NK-92 treated with Interleukin-12 subunit alpha and Interleukin-12 subunit beta, amount 100 ng/mL, for 24 hours (cell line): ENCODE results near the gene DPYD.
"Not testable (repeated sequence)": the region's sequence is repeated elsewhere in the genome, so short reads cannot be mapped to it uniquely, and the experiment has no call there.

Experiments
- DNase-seq: peaks from one replicate; lab custom pipeline; 2025; lab: John Stamatoyannopoulos, UW

DPYD gene

DNA sequence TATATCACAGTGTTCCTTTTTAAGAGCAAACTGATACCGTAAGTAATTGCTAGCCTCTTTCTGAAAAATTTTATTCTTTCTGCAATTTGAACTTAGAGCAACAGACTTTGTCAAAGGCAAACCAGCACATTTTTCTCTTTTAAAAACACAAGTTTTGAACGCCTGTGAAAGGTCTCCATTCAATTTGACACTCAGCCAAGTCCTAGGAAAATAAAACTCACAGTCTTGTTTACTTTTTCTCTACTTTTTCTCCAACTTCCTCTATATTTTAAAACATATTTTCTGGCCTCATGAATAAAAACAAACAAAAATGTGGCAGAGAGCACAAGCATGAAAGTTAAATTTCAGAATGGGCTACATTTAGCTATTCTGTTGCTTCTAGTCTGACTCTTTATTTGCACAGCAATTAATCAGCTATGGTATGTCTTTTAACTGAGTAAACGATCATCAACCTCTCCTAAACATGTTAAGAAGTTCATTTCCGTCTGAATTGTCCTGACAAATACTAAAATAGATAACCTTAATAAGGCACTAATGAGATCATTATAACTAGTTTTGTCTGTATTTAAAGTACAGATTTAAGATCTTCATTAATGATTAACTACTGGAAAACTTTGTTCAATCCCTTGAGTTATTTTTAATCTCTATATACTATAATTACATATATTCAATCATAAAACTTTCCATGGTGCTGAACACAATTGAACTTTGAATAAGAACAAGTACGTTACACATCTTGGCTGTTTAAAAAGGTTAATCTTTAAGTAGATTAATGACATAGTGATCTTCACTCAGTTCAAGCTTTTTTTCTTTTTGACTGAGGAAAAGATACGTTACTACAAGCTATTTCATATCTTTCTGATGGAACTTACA lies 648.7 kb downstream of the DPYD start:
- DNase-seq: no peak

DNA sequence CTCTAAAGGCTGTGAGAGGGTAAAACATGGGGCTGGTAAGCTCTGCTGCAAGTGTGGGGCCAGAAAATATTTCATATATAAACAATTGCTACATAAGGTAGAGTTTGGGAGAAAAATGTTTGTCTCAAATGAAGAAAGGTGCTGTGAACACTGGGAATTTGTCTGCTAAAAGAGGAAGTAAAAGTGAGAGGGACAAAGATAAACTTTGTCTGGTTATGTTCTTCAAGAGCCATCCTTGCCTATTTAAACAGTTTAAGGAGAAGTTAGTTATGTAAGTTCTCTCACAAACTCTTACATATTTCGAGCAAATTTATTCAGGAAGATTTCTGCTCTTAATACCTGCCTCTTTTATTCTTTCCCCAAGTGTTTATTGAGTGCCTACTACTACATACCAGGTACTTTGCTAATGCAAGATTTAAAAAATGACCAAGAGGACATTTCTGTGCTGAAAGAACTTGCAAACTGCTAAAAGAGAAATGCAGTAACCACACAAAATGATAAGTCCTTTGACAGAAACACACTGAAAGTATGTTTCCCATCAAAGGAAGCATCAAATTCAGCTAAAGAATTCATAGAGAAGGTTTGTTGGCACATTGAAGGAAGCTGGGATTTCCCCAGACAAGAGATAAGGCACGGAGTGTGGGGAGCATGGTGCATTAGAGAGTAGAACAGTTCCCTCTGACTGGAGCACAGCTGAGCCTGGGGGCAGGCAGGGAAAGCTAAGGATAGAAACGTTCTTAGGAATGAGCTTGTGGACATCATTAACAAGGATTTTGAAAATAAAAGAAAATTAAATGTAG lies 650.1 kb downstream of the DPYD start:
- DNase-seq: no peak

DNA sequence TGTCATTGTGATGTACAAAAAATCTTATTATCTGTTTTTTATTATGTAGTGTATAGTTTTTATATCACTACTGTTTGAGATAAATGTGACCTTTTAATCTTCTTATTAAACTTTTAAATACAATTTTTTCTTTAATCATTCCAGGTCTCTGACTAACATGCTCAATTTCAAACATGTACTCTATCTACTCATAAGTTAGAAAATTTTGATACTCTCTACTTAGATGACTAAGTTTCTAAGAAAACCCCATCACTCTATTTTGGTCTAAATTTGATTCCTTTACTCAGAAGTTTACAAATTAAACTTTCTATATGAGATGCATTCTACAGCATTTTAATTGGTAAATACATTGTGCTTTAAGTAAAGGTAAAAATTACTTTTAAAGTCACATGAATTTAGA lies 655.2 kb downstream of the DPYD start:
- no peak for DNase-seq

DNA sequence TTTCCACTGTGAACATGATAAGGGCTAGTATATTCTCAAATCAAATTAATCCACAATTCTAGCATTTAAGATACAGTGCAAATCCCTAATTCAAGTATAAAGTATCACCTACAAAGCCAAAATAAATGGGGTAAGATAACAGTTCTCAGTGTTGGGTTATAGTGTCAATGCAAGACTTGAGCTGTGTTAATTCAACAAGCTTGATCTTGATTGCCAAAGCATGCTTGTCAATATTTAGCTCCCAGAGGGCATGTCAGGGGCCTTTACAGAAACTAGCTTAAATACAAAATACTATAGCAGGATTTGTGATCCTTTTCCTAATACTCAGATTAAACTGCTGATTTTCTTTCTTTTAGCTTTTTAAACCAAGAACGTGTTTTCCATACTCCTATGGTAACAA lies 658.0 kb downstream of the DPYD start:
- no peak for DNase-seq

DNA sequence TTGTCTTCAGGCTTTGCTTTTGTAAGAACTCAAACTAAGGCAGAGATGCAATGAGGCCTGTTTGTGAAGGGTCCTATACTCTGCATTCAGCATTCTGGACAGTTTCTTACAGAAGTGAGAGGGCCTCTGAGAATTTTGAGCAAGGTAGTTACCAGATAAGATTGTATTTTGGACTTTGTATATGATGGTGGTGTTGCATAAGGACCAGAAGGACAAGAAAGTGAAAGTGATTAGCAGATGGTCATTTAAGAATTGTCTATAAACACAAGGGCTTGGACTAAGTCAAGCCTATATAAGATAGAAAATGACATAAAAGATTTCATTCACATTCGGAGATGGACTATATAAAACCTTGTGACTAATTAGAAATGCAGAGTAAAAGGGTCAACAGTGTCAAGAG lies 662.2 kb downstream of the DPYD start:
- DNase-seq: no peak

DNA sequence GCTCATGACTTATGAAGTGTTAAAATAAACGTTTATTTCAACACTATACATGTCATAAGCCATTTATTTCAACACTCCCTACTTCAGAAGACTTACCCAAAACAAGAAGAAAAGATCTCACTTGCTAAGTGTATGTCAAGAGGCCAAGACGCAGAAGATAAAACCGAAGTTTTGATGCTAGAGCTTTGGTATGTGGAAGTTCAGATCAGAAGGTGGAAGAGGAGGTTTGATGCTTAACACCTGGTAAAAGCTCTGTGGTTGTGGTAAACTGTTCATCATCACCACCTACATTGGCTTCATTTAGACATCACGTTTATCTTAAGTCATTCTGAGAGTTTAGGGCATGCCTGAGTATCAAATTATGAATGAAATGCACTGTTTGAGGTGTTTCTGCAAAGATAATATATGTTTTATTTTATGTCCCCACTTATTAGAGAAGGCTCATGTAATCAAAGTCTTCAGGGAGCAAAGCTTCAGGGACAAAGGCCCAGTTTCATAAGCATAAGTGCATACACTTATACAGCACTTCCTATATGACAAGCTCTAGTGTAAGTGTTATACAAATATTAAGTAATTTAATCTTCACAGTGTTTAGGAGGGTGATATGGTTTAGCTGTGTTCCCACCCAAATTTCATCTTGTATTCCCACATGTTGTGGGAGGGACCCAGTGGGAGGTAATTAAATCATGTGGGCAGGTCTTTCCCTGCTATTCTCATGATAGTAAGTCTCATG lies 665.9 kb downstream of the DPYD start:
- DNase-seq: no peak

GRCh38 chr1:97252925-97253324 lies 667.9 kb downstream of the DPYD start:
- no peak for DNase-seq

- peak; percentile 4 for DNase-seq
These were observed 668.8 kb downstream of the DPYD start for GRCh38 chr1:97252076-97252475.

DNA sequence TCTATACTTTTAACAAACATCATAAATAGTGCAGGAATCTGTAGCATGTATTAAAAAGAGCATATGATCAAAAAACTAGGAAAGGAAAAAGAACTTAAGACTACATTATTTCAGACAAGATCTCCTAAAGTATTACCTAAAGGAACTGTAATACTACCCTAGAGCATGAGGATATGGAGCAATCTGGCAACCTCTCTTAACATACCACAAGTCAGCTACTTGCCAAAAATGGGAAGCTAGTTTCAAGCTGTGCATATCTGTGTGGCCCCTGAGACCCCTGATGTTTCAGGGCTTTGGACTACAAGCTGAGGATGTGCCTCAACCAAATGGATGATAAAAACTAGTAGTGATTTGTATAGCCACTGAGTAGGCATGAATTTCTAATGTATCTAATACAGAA lies 673.6 kb downstream of the DPYD start:
- DNase-seq: no peak

- no peak for DNase-seq
These were observed 675.2 kb downstream of the DPYD start for GRCh38 chr1:97245682-97246081.

- DNase-seq: no peak
These were observed 675.8 kb downstream of the DPYD start for GRCh38 chr1:97245026-97245425.

- no peak for DNase-seq
These were observed 676.8 kb downstream of the DPYD start for GRCh38 chr1:97243973-97244560.

- DNase-seq: no peak
These were observed 682.0 kb downstream of the DPYD start for GRCh38 chr1:97238816-97239215.

GRCh38 chr1:97231354-97231753 lies 689.5 kb downstream of the DPYD start:
- not testable (repeated sequence) for DNase-seq

DNA sequence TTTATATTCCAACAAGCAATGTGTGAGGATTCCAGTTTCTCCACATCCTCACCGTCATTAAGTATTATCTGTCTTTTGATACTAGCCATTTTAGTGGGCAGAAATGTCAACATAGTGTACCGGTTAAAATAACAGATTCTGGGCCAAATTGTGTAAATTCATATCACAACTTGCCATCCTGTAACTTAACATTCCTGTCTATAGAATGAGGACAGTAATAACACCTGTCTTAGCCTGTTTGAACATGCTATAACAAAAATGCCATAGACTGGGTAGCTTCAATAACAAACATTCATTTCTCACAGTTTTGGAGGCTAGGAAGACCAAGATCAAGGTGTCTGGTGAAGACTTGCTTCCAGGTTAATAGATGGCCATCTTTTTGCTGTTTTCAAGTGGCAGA lies 708.2 kb downstream of the DPYD start:
- no peak for DNase-seq

DNA sequence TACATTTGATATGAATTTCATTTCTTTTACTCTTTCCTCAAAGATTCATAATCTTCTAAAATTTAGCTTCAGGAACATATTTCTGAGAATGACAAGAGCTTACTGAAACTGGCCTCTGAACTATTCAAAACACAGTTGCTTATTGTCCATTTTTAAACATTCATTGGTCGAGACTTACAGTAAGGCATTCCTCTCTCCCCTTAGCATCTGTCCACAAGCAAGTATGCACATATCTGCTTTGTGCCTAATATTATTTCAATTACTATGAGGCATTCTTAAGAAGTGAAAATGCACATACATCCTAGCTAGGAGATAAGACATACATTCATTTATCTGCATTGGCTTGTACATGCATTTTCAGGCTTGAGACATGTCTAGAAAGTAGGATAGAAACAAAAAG lies 710.5 kb downstream of the DPYD start:
- DNase-seq: no peak

GRCh38 chr1:97209381-97209957 lies 711.4 kb downstream of the DPYD start:
- DNase-seq: no peak

DNA sequence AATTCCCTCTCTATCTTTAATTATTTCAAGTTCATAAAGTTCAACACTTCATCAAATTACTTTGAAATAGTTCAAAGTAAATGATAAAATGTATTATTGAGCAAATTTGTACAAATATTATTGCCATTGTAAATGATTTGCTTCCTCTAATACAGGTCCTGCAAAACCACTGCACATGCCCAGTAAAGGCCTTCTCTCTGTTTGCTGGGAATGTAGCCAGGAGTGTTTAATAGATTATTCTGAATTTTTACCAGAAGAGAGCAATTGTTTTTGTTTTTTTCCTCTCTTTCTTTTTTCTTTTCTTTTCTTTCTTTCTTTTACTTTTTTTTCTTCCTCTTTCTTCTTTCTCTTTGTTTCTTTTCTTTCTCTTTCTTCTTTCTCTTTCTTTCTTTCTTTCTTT lies 713.0 kb downstream of the DPYD start:
- DNase-seq: no peak

- no peak for DNase-seq
These were observed 716.4 kb downstream of the DPYD start for GRCh38 chr1:97204468-97204867.

GRCh38 chr1:97202481-97203380 lies 718.1 kb downstream of the DPYD start:
- no peak for DNase-seq

DNA sequence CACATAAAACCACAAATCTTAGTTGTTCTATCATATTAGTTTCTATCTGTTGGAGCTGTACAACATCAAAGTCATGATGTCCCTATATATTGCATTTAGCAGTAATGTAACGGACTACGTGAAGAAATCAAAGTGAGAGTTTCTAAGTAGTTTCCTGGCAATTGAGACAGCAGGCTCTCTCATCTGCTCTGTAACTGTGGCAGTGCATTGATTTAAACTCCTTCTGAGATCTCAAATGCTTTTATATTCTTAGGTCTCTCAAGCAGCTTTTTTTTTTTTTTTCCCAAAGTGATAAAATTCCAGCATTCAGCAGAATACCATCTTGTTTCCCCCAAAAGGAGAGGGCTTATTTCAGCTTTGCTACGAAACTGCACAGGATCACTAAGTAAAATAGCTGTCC lies 719.2 kb downstream of the DPYD start:
- DNase-seq: no peak
